HG03439 (cell line): ENCODE measurements around the gene ACADS.

ENCODE experiments used
- ATAC-seq: cut with Tn5 transposase; IDR thresholded peaks from one replicate; pipeline ENCODE4 v1.9.1; 2021; ENCODE audit warnings: mild to moderate bottlenecking, moderate library complexity; ENCODE audit not compliant: unreplicated experiment

ACADS gene

GRCh38 chr12:120699553-120699952 is 26.1 kb upstream of the ACADS start:
- ATAC-seq: no peak

DNA sequence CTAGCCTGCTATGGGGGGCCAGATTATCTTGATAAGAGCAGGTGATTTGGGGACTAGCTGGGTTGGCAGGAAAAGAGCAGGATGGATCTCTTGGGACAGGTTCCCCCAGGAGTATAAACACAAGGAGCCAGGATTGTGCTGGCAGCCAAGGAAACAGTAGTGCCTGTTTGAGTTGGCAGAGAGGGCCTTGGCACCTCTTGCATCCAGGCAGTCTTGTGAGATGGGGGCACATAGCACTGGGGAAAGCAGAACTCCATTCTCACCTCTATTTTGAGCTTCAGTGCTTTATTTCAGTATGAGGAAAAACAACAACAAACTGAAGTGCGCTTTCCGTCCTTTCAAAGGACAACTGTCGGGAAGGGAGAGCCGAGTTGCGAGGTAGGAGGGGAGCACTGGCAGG is 24.7 kb upstream of the ACADS start:
- ATAC-seq: no peak

DNA sequence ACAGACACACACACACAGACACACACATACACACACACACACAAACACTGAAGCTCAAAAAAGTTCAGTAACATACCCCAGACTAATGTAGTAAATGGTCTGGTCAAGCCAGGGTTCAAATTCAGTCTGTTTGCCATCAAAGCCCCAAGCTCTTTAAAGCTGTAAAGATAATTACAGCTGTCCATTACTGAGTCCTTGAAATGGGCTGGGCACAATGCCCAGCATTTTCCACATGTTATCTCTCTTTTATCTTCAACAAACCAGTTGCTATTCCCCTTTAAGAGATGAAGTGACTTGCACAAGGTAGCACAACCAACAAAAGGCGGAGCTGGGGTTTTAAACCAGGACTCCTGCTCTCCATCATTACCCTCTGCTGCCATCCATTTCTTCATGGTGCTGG is 23.0 kb upstream of the ACADS start:
- ATAC-seq: no peak

- ATAC-seq: no peak
These were observed 22.2 kb upstream of the ACADS start for GRCh38 chr12:120703311-120703942.

DNA sequence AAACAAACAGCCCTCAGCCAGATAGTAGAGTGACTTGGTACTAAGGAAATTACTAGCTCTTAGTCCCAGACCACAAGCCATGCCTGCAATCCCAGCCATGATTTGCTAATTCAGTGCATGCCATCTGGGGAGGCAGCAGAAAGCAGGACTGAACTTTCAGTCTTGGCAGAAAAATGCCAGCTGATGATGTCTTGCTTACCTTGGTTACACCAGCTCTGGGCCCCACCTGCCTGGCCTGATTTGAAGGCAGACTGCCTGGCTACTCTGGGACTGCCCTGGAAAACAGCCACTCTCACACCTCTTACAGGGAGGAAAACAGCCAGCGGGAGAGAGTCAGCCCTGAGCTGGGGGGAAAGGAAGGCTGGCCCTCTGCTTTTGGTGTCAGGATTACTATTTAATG is 20.0 kb upstream of the ACADS start:
- ATAC-seq: no peak

DNA sequence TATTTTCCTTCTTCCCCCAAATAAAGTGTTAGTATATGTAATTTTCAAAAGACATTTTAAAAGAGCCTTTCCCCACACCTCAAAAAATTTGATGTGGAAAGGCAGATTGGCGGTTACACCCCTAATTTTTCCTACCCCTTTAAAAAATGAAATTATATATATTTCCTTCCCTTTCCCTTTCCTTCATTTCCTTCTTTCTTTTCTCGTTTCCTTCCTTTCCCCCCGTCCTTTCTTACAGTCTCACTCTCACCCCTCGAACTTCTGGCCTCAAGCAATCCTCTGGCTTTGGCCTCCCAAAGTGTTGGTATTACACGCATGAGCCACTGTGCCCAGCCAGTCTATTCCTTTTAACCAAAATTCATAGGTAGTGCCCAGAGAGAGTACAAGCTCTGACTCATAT is 19.6 kb upstream of the ACADS start:
- ATAC-seq: no peak

DNA sequence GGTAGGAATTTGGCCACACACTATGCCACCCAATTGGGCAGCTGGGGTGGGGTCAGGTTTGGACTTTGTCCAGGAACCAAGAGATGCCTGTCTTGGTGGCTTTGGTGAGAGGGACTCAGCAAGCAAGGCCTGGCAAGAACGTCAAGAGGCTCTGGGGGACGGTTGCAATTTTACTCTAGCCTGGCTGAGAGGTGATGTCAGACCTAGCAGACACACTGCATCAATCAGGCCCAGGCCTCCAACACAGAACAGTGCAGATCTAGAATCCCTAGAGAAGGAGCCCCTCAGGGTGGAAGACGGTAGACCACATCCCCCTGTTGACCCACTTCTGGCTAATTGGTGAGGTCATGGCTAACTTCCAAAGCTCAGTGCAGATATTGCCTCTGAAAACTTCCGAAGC is 17.0 kb upstream of the ACADS start:
- no peak for ATAC-seq

DNA sequence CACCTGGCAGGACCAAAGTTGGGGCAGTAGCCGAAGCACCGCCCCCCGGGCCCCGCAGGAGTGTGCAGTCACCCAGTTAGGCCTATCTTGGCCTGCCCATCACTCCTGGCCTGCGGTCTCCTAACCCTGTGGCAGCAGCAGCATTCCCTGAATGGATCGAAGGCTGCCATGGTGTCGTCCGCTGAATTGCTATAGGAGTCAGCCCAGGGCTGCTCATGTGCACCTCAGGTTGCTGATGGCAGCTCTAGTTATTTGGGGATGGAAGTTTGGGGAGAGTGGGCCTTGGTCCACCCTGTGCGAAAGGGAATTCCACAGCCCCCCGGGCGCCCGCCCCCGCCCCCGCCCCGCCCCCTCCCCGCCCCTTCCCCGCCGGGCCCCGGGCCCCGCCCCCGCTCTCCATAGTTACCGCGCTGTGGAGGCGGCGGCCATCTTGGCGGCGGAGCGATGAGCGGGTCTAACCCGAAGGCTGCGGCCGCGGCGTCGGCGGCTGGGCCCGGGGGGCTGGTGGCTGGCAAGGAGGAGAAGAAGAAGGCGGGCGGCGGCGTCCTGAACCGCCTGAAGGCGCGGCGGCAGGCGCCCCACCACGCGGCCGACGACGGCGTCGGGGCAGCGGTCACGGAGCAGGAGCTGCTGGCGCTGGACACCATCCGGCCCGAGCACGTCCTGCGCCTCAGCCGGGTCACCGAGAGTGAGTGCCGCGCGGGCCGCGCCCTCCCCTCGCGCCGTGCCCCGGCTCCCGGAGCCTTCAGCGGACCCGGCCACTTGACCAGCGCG is 15.4 kb upstream of the ACADS start, which contains the start of gene UNC119B:
Gene UNC119B (plus strand): TSS at position 428 of the 774 bp plus-strand sequence. CDS start 17 bp downstream, at position 445.
- ATAC-seq: peak; percentile 61

DNA sequence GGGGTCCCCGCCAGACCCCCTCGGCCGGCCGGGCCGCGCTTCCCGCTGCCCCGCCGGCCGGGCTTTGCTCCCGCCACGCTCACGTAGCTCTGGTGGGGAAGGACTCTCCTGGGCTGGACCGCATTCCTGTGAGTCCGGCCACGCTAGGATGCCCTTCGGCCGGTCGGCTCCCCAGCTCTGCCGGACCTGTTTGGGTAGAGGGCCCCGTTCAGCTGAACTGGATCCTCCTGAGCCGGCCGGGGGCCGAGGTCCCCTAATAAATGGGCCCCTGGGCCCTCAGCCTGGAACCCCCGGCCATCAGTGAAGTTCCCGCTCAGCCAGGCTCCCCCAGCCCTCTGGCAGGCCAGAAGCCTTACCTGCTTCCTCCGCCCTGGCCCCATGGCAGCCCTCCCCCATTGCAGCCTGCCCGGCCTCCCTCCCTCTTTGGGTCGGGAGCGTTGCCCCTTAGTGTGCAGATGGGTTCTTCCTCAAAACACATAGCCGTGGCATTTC is 14.8 kb upstream of the ACADS start:
- peak; percentile 16 for ATAC-seq

DNA sequence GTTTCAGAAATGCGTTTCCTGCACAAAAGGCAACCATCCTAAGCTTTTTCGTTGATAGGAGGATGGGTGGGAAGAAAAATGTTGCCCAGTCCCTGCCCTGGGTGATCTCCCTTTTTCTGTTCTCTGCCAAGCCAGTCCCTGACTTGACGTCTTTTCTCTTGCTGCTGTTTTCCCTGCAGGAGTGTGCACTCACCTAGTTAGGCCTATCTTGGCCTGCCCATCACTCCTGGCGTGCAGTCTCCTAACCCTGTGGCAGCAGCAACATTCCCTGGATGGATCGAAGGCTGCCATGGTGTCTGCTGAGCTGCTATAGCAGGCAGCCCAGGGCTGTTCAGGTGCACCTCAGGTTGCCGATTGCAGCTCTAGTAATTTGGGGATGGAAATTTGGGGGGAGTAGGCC is 14.2 kb upstream of the ACADS start:
- no peak for ATAC-seq

- no peak for ATAC-seq
These were observed 13.0 kb upstream of the ACADS start for GRCh38 chr12:120712610-120713009.

- ATAC-seq: peak; percentile 47
These were observed 11.7 kb upstream of the ACADS start for GRCh38 chr12:120713861-120714482.

- ATAC-seq: no peak
These were observed 7.6 kb upstream of the ACADS start for GRCh38 chr12:120718055-120718454.

GRCh38 chr12:120719072-120719471 is 6.6 kb upstream of the ACADS start:
- ATAC-seq: no peak

GRCh38 chr12:120719496-120720233 is 6.0 kb upstream of the ACADS start:
- ATAC-seq: no peak

- ATAC-seq: no peak
These were observed 5.2 kb upstream of the ACADS start for GRCh38 chr12:120720234-120720986.

DNA sequence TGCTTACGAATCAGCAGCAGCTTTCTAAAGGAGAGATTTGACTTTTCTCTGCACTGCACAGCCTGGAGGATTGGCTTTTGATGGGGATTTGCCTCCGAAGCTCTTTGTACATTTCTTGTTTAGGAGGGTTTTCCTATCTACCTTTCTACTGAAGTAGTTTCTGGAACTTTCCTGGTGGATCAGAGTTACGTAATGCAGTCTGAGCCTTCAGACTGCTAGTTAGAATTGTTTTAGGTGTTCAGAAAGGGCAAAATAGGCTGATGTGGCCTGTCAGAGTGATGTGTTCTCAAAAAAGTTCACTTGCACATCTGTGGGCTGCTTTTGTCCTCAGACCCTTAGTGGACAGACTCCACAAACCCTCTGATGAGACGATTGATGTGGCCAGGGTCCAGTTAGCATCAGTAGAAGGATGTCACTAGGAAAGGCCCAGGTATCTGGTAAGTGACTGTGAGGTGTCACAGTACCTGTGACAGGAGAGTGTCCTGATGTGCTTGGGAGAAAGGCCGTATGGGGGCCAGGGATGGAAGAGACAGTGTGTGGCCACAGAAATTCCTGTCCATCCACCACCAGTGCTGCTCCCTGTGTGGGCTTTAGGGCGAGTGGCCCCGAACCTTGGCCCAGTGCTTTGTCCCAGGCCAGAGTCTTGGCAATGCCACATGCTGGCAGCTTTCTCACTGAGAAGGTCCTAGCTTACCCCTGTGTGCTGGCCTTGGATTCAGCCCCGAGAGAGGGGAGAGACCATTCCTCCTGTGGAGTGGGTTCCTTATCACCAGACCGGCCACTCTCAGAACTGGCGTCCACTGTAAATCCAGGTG is 4.4 kb upstream of the ACADS start:
- ATAC-seq: no peak

DNA sequence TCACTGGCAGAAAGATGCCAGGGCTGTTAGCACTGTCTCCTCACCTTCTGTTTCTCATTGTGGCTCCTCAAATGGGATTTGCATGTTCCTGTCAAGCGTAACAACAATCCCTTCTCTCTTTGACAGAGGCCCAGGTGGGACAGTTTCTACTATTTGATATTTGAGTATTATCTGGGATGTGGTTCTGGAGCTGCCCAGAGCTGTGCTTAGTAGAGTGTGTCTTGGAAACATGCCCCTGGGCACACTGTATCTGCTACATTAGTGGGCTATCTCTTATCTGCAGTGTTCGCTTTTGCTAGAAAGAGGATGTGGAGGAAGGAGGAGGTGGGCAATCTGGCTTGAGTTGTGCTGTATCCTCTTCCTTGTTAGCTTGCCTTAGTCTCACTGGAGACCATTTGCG is 3.8 kb upstream of the ACADS start:
- ATAC-seq: no peak

GRCh38 chr12:120722784-120723183 is 2.8 kb upstream of the ACADS start:
- no peak for ATAC-seq

DNA sequence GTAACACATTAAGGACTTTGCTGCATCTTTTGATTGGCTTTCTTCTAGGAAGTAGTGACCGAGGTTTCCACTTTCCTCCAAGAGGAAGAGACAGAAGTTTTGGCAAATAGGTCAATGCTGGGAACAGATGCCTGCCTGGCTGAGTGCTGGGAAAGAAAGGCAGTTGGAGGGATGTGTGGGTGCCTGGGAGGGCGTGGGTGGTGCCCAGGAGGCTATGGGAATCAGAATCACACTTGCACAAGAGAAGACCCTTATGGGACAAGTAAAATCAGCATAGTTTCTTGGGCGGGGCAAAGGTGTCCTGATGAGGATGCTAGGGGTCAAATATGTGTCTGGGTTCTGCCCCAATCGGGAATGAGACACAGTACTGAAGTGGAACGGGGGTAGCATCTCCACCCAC is 906 bp upstream of the ACADS start:
- ATAC-seq: no peak
